Upper lobe of left lung (tissue), 4 donors: Measurements from ENCODE around the gene ATP13A1.

Source experiments
- EP300 ChIP-seq, 4 donors: sonication (generic); formaldehyde crosslinking; IDR thresholded peaks; one replicate each; pipeline ENCODE4 v1.5.1; 2017; ENCODE audit warnings: antibody characterized with exemption in 4 of 4, control low read depth in 2 of 4
- POLR2AphosphoS5 ChIP-seq, 2 donors: sonication (generic); formaldehyde crosslinking; IDR thresholded peaks; one replicate each; pipeline ENCODE4 v1.5.1; 2017; ENCODE audit warnings: antibody characterized with exemption in 2 of 2
- TF ChIP-seq, protein P1 (sequence below), 6 experiments: fragments of 450-650 bp in 4 of 6; fragments of 200-600 bp in 2 of 6; sonication (generic) in 2 of 6; IDR thresholded peaks; one replicate each; pipeline ENCODE4 v1.5.1; 2016 to 2019; ENCODE audit warnings: antibody characterized with exemption in 6 of 6

DNA sequence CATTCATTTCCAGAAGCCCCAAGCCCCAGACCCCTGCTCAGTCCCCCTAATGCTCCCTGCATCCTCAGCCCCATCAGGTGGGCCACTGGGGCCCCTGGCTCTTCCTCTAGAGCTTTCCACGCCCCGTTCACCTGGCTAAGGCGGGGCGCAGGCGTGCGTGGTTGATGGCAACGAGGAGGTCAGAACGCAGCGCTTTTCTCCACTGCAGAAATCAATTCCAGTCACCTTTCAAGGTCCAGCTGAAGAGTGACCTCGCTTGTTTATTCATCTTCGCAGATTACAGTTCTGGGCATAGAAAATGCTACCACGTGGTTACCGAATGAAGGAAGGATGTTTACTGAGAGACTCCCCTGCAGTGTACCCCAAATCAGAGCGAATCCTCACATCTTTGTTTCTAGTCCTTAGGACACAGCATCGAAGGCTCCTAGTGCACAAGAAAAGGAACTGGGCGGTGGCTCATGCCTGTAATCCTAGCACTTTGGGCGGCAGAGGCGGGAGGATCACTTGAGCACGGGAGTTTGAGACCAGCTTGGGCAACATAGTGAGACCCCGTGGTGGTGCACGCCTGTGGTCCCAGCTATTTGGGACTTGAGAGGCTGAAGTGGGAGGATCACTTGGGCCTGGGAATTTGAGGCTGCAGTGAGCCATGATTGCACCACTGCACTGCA lies 44.2 kb downstream of the ATP13A1 start:
- TF ChIP-seq, protein P1, sequence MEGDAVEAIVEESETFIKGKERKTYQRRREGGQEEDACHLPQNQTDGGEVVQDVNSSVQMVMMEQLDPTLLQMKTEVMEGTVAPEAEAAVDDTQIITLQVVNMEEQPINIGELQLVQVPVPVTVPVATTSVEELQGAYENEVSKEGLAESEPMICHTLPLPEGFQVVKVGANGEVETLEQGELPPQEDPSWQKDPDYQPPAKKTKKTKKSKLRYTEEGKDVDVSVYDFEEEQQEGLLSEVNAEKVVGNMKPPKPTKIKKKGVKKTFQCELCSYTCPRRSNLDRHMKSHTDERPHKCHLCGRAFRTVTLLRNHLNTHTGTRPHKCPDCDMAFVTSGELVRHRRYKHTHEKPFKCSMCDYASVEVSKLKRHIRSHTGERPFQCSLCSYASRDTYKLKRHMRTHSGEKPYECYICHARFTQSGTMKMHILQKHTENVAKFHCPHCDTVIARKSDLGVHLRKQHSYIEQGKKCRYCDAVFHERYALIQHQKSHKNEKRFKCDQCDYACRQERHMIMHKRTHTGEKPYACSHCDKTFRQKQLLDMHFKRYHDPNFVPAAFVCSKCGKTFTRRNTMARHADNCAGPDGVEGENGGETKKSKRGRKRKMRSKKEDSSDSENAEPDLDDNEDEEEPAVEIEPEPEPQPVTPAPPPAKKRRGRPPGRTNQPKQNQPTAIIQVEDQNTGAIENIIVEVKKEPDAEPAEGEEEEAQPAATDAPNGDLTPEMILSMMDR (IDR thresholded peaks at IDR 0.05) = no peak
- TF ChIP-seq POLR2AphosphoS5 (IDR thresholded peaks at IDR 0.05) (no peak), EP300 (IDR thresholded peaks at IDR 0.05) (no peak)
